Neuron (in vitro differentiated cells): ENCODE results near the gene PRKCG.
"Not testable (repeated sequence)": the region's sequence is repeated elsewhere in the genome, so short reads cannot be mapped to it uniquely, and the experiment has no call there.

ENCODE experiments used
- H2AFZ ChIP-seq: one replicate; pipeline ENCODE4 v1.6.1; 2013; ENCODE audit warnings: low read depth, mild to moderate bottlenecking, inconsistent platforms, low read length, moderate library complexity
- H3K27me3 ChIP-seq: one replicate; pipeline ENCODE4 v1.6.1; 2013; ENCODE audit warnings: low read length; ENCODE audit not compliant: insufficient read depth
- H3K36me3 ChIP-seq: one replicate; pipeline ENCODE4 v1.6.1; 2013; ENCODE audit warnings: low read length; ENCODE audit not compliant: insufficient read depth
- H3K4me1 ChIP-seq: one replicate; pipeline ENCODE4 v1.6.1; 2013; ENCODE audit warnings: low read length; ENCODE audit not compliant: insufficient read depth
- H3K4me3 ChIP-seq: 2 replicates; pipeline ENCODE4 v1.5.1; 2013; ENCODE audit warnings: mild to moderate bottlenecking, low read length, moderate library complexity
- H3K9me3 ChIP-seq: one replicate; pipeline ENCODE4 v1.6.1; 2013; ENCODE audit warnings: low read length

The PRKCG gene

DNA sequence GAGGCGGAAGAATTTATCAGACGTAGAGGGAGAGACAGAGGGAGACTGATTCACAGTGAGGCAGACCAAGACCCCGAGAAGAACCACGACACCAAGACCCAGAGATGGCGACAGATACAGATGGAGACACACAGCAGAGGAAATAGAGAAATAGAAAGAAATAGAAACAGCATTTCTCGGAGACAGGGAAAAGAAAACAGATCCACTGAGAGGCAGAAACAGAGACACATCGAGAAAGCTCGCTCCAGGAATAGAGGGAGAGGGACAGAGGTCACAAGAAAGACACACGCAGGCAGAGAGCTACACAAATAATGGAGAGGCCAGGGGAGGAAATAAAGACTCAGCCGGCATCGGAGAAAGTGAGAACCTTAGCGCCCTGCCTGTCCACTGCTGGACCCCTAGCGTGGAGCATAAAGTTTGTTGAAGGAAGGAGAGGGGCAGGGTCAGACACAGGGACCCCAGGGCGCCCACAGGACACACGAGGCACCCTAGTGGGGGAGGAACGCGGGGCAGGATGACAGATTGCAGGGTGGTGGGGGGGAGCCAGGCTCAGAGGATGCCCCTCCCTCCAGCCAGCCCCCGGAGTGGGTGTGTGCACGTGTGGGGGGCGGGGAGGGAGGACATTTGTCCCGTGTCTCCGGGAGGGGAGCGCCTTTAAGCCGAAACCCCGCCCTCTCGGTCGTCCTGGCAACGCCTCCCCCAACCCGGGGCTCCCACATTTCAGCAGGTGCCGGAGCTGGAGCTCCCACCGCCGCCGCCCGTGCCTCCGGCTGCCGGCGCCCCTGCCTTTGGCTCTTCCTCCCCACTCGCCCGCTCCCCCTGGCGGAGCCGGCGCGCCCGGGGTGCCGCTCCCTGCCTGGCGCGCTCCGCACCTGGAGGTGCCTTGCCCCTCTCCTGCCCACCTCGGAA is at the start of gene PRKCG:
Gene PRKCG, plus strand, starts transcription at position 716 of the 909 bp plus-strand sequence. CDS start 298 bp downstream, outside the sequence.
- Histone ChIP-seq H3K36me3 (no peaks in the 10 kb centered on the region), H3K9me3 (no peaks in the 10 kb centered on the region), H3K4me1 (peaks cover 42% of the 10 kb centered on the region), H3K4me3 (peak within 1 kb of the TSS; percentile 43), H3K27me3 (no peaks in the 10 kb centered on the region), H2AFZ (peak within 1 kb of the TSS; percentile 17)

DNA sequence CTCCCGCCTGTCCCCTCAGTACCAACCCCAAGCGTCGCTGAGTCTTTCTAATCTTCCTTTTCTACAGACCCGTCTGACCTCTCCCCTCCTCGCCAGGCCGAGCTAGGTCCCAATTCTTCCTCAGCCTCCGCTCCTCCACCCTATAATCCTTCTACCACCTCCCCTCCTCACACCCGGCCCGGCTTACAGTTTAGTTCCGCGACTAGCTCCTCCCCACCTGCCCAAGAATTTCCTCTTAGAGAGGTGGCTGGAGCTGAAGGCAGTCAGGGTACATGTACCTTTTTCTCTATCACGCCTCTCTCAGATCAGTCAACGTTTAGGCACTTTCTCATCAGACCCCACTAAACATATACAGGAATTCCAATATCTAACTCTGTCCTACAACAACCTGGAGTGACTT is 49.1 kb upstream of the PRKCG start:
- not testable (repeated sequence) for H3K4me3 ChIP-seq, H3K4me1 ChIP-seq, H2AFZ ChIP-seq, H3K9me3 ChIP-seq, H3K36me3 ChIP-seq
- H3K27me3 ChIP-seq, result peaks cover 14% of the 10 kb centered on the region

DNA sequence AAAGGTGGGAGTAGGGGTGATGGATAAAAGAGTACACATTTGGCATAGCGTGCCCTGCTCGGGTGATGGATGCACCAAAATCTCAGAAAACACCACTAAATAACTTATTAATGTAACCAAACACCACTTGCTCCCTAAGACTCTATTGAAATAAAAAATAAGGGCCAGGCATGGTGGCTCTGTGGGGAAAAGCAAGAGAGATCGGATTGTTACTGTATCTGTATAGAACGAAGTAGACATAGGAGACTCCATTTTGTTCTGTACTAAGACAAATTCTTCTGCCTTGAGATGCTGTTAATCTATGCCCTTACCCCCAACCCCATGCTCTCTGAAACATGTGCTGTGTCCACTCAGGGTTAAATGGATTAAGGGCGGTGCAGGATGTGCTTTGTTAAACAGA is 43.6 kb upstream of the PRKCG start:
- H2AFZ ChIP-seq, H3K4me3 ChIP-seq, H3K9me3 ChIP-seq, H3K36me3 ChIP-seq, H3K27me3 ChIP-seq, H3K4me1 ChIP-seq: not testable (repeated sequence)

DNA sequence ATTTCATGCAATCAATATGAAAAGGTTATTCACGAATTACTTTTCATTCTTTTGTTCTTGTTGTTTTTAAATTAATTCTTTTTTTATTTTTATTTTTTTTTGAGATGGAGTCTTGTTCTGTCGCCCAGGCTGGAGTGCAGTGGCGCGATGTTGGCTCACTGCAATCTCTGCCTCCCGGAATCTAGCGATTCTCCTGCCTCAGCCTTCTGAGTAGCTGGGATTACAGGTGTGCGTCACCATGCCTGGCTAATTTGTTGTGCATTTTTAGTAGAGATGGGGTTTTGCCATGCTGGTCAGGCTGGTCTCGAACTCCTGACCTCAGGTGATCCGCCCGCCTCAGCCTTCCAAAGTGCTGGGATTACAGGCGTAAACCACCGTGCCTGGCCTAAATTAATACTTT is 41.8 kb upstream of the PRKCG start:
- H3K4me3 ChIP-seq, H3K27me3 ChIP-seq, H2AFZ ChIP-seq, H3K9me3 ChIP-seq, H3K36me3 ChIP-seq, H3K4me1 ChIP-seq: not testable (repeated sequence)

DNA sequence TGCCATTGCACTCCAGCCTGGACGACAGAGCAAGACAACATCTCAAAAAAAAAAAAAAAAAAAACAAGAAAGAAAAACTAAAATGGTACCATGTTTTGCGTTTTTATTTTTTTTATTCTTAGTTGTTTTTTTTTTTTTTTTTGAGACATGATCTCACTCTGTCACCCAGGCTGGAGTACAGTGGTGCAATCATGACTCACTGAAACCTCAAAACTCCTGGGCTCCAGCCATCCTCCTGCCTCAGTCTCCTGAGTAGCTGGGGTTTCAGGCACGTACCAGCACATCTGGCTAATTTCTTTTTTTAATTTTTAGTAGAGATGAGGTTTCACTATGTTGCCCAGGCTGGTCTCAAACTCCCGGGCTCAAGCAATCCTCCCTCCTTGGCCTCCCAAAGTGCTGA is 41.1 kb upstream of the PRKCG start:
- not testable (repeated sequence) for H3K27me3 ChIP-seq, H3K4me1 ChIP-seq, H3K4me3 ChIP-seq, H2AFZ ChIP-seq, H3K9me3 ChIP-seq, H3K36me3 ChIP-seq

DNA sequence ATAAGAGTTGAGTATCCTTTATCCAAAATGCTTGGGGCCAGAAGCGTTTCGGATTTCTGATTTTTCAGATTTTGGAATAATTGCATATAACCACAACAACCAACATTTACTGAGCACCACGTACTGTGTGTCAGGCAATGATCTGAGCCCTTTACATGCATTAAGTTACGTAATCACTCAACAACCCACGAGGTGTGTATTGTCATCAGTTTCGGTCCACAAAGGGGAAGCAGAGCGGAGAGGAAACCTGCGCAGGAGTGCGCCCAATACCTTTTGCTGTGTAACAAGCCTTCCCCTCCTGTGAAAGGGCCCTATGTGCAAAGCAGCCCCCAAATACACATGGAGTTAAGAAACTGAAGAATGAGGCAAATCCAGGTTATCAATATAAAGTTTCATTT is 37.1 kb upstream of the PRKCG start:
- Histone ChIP-seq H3K27me3 (no peaks in the 10 kb centered on the region), H3K36me3 (no peaks in the 10 kb centered on the region), H3K9me3 (no peaks in the 10 kb centered on the region), H3K4me1 (peaks cover 7% of the 10 kb centered on the region), H2AFZ (no peak overlapping the region), H3K4me3 (no peak overlapping the region)

DNA sequence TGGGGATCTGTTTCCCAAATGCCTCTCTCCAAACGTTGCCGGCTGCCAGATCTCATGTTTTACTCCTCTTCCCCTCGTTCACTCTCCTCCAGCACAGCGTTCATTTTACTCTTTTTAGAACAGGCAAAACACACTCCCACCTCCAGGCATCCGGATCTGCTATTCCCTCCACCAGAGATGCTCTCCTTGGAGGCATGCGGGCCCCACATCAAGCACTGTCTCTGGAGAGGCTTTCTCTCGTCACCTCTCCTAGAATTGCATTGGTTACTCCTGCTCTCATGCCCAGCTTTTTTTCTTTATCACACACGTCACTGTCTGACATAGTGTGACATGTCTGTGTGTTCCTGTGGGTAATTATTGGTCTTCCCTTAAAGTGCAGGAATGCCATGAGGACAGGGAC is 34.4 kb upstream of the PRKCG start:
- Histone ChIP-seq H3K27me3 (no peaks in the 10 kb centered on the region), H2AFZ (no peak overlapping the region), H3K36me3 (no peaks in the 10 kb centered on the region), H3K4me3 (no peak overlapping the region), H3K9me3 (no peaks in the 10 kb centered on the region), H3K4me1 (peaks cover 11% of the 10 kb centered on the region)

DNA sequence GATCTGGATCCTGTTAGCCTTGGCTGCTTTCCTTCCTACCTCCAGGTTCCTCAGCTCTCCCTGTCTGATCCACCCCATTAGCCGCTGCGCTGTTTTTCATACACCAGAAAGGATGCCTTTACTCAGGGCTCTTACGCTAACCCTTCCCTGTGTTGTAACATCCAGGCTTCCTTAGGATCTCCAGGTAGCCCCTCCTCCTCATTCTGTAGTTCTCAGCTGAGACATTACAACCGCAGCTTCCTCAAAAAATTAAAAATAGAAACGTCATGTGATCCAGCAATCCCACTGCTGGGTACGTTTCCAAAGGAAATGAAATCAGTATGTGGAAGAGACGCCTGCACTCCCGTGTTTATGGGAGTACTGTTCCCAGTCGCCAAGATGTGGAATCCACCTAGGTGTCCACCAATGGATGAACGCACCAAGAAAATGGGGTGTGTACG is 32.7 kb upstream of the PRKCG start:
- H3K4me1 ChIP-seq, result peaks cover 11% of the 10 kb centered on the region
- H3K4me3 ChIP-seq, result no peak overlapping the region

DNA sequence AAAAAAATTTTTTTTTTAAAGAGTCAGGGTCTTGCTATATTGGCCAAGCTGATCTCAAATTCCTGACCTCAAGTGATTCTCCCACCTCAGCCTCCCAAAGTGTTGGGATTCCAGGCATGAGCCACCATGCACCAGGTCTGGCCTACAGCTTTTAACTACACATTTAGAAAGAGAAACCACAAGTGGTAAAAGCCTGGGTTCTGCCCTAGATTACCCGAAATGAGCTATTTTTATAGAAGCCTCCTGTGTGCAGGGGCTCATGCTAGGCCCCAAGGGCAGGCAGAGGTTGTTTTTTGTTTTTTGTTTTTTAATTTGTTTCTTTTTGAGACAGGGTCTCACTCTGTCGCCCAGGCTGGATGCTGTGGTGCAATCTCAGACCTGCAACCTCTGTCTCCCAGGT is 28.3 kb upstream of the PRKCG start:
- Histone ChIP-seq H2AFZ (no peak overlapping the region), H3K9me3 (no peaks in the 10 kb centered on the region), H3K27me3 (no peaks in the 10 kb centered on the region), H3K36me3 (no peaks in the 10 kb centered on the region), H3K4me3 (no peak overlapping the region), H3K4me1 (peaks cover 11% of the 10 kb centered on the region)

More for the DNA sequence above, 32.7 kb upstream of the PRKCG start:
- Histone ChIP-seq H3K36me3 (no peaks in the 10 kb centered on the region), H3K27me3 (no peaks in the 10 kb centered on the region), H3K9me3 (no peaks in the 10 kb centered on the region), H2AFZ (no peak overlapping the region)

DNA sequence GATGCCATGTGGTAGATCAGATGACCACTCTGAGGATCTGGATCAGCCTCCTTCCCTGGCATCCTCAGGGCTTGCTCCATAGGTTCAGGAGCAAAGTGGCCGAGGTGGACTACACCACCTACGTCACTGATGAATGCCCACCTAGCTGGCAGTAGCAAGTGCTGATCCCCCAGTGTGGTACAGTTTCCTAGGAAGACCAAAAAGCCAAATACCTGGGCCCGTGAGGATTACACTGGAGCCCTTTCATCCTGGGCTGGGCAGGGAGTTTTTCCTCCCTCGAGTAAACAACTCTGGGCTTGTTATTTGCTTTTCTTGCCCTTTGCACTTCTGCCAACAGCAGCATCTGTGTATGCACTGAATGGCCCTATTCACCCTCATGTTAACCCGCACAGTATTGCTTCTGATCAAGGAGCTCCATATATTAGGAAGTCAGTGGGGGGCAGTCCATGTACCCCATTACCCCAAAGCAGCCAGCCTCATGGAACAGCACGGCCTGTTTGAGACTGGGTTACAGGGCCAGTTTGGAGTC is 17.6 kb upstream of the PRKCG start:
- Histone ChIP-seq H2AFZ (no peak overlapping the region), H3K27me3 (no peaks in the 10 kb centered on the region), H3K9me3 (no peaks in the 10 kb centered on the region), H3K36me3 (no peaks in the 10 kb centered on the region), H3K4me1 (peaks cover 18% of the 10 kb centered on the region), H3K4me3 (no peak overlapping the region)

DNA sequence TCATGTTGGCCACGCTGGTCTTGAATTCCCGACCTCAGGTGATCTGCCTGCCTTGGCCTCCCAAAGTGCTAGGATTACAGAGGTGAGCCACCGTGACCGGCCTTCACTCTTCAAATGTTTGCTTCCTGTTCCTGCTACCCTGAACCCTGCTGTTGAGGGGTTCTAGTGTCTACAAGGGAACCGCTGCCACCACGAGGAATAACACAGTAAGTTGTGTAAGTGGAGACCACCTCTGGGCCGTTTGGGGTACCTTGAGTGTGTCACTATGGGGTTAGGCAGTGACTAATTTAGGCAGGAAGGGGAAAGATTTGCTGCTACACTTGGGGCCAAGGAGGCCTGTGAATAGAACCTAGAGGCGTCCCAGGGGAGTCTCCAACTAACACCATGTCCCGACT is 16.5 kb upstream of the PRKCG start:
- Histone ChIP-seq H3K36me3 (peaks cover 1% of the 10 kb centered on the region), H3K9me3 (no peaks in the 10 kb centered on the region), H2AFZ (peak overlapping the region; percentile 77), H3K4me1 (peaks cover 20% of the 10 kb centered on the region), H3K27me3 (no peaks in the 10 kb centered on the region), H3K4me3 (peak overlapping the region; percentile 77)

DNA sequence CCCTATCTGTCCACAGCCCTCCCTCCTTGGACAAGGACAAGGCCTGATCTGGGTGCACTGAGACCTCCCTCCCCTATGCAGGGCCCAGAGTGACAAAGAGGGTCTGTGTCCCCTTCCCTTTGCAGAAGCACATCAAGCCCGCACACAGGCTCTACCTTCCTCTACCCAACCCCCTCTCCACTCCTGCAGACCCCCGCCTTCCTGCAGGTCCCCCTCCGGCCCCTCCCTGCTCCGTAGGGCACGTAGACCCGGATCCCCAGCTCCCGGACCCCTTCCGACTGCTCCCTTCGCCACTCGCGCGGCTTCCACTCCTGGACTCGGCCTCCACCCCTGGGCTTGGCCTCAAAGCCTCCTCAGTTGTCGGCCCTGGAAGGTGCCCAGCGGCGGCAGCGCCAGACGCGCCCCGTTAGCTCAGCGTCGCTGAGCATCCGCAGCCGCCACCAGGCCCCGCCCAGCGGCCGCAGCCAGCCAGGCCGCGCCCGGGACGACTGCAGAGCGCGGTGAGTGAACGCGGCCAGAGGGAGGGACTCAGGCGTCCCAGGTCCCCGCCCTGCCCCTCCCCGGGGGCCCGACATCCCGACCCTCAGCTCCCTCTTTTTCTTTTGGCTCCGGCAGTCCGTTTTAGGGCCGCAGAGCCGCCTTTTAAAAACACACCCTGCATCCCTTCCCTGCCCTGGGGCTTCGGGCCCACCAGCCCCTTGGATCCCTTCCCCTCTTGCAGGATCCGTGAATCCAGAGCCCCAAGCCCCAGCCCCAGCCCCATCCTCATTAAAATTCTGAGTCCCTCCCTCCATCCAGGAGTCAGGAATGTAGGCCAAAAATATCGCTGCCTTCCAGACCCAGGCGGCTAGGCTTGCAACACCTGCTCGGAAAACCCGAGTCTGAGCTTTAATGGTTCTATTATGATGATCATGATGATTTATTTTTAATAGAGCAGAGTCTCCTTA is 15.8 kb upstream of the PRKCG start:
- peaks cover 4% of the 10 kb centered on the region for H3K36me3 ChIP-seq
- peak overlapping the region; percentile 77 for H2AFZ ChIP-seq
- H3K4me3 ChIP-seq, result peak overlapping the region; percentile 77
- no peaks in the 10 kb centered on the region for H3K9me3 ChIP-seq
- H3K27me3 ChIP-seq, result no peaks in the 10 kb centered on the region
- peaks cover 21% of the 10 kb centered on the region for H3K4me1 ChIP-seq

DNA sequence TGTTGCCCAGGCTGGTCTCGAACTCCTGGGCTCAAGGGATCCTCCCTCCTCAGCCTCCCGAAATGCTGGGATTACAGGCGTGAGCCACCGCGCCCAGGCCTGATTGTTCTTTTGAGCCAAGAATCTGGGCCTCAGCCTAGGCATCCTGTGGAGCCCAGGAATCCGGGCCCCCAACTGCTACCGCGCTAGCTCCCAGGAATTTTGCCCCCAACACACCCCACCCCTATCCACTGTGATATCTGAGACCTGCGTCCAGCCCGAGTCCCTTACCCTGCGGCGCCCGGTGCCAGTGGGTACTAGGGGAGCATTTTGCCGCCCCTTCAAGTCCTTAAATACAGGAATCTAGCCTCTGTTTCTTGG is 15.2 kb upstream of the PRKCG start:
- Histone ChIP-seq H3K36me3 (peaks cover 8% of the 10 kb centered on the region), H3K9me3 (no peaks in the 10 kb centered on the region), H3K27me3 (no peaks in the 10 kb centered on the region), H3K4me3 (peak overlapping the region; percentile 77), H3K4me1 (peaks cover 21% of the 10 kb centered on the region), H2AFZ (peak overlapping the region; percentile 77)
